HL-60 (cell line): ENCODE measurements around the gene SYT7.

Source experiments
- CTCF ChIP-seq: IDR thresholded peaks from one replicate; pipeline ENCODE4 v1.5.1; 2011; ENCODE audit warnings: low read length, control low read depth, inconsistent platforms; ENCODE audit not compliant: insufficient read depth
- GABPA ChIP-seq: IDR thresholded peaks from 2 replicates; pipeline ENCODE4 v1.6.1; 2012; ENCODE audit warnings: low read depth
- POLR2AphosphoS5 ChIP-seq: IDR thresholded peaks from 2 replicates; pipeline ENCODE4 v1.6.1; 2012; ENCODE audit warnings: low read depth
- SPI1 ChIP-seq: IDR thresholded peaks from 2 replicates; pipeline ENCODE4 v1.6.1; 2012; ENCODE audit warnings: low read depth, mild to moderate bottlenecking, borderline replicate concordance
- TF ChIP-seq, protein P1 (sequence below): IDR thresholded peaks from 2 replicates; pipeline ENCODE4 v1.6.1; 2012; ENCODE audit warnings: low read depth; ENCODE audit not compliant: insufficient replicate concordance

DNA sequence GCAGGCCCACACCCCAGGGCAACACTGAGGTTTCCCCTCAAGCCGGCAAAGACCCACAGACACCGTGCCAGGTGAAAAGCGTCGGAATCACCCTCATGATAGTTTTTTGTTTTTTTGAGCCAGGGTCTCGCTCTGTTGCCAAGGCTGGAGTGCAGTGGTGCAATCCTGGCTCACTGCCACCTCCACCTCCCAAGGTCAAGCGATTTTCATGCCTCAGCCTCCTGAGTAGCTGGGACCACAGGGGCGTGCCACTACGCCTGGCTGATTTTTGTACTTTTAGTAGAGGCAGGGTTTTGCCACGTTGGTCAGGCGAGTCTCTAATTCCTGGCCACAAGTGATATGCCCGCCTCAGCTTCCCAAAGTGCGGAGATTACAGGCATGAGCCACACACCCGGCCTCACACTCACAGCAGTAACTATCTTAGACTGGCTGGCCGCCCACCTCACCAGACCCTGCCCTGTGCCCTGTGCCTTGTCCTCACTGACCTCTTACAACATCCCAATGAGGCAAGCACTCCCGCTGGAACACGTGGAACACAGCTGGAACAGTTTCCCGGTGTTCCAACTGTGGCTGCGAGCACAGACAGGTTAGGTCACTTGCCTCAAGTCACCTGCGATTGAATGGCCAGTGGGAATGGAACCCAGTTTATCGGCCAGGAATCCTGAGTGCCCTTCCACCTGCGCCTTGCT, 51.2 kb downstream of the SYT7 start:
- TF ChIP-seq CTCF (no peak), POLR2AphosphoS5 (no peak), GABPA (no peak), SPI1 (no peak)
- TF ChIP-seq, protein P1, sequence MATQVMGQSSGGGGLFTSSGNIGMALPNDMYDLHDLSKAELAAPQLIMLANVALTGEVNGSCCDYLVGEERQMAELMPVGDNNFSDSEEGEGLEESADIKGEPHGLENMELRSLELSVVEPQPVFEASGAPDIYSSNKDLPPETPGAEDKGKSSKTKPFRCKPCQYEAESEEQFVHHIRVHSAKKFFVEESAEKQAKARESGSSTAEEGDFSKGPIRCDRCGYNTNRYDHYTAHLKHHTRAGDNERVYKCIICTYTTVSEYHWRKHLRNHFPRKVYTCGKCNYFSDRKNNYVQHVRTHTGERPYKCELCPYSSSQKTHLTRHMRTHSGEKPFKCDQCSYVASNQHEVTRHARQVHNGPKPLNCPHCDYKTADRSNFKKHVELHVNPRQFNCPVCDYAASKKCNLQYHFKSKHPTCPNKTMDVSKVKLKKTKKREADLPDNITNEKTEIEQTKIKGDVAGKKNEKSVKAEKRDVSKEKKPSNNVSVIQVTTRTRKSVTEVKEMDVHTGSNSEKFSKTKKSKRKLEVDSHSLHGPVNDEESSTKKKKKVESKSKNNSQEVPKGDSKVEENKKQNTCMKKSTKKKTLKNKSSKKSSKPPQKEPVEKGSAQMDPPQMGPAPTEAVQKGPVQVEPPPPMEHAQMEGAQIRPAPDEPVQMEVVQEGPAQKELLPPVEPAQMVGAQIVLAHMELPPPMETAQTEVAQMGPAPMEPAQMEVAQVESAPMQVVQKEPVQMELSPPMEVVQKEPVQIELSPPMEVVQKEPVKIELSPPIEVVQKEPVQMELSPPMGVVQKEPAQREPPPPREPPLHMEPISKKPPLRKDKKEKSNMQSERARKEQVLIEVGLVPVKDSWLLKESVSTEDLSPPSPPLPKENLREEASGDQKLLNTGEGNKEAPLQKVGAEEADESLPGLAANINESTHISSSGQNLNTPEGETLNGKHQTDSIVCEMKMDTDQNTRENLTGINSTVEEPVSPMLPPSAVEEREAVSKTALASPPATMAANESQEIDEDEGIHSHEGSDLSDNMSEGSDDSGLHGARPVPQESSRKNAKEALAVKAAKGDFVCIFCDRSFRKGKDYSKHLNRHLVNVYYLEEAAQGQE, result no peak
